ENCODE results near the gene ASCC3. TPM values are rescaled to one million over a fixed set of nuclear protein-coding genes. Genes with fewer than 3 reads are reported as not detected.
A peak's percentile ranks its signal among the peaks of the same experiment; 100 is the strongest.

Gene ASCC3
- total RNA-seq, 1 donor from 2014 or later, result 42.0 TPM

DNA sequence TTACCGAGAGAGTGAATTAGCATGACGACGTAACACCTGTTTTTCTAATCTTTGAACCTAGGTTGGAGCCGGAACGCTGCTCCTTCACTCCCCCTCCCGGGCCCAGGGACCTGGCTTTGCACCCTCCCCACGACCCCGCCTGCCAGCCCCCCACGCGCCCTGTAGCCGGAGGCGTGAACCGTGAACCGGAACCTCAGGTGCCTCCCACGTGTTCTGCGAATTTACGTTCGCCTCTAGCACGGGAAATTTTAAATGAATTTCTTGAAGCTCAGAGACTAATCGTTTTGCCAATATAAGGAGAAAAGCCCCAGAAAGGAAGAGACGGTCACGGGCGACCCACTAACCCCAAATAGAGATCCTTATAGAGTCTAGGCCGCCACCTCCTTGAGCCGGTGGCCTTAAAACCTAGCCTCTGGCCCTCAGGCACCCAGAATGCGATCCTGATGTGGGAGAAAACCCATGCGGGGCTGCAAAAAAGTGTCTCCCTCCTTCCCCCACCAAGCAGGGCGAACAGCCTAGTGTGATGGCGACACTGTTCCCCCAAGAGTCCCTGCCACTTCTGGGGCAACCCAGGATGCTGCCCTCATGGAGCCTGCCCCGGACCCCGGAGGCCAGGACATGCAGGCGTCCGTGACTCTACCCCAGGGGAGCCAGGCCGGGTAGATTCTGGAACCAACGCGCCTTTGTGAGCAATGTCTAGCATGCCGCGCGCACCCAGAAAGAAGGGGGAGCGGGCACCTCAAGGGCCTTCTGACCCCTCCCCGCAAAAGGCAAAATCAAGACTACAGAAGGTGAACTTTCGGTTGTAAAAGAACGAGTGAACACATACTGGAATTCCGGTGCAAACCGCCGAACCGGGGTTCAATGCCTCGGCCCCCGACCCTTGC lies 413.8 kb downstream of the ASCC3 start:
- Mint-ChIP-seq H3K4me3 (ENCODE audit: unreplicated experiment) (no peak overlapping the region), H3K36me3 (ENCODE audit: unreplicated experiment) (peaks cover 2% of the 10 kb centered on the region), H3K9me3 (ENCODE audit: unreplicated experiment) (no peaks in the 10 kb centered on the region), H3K4me1 (ENCODE audit: unreplicated experiment) (peaks cover 35% of the 10 kb centered on the region), H3K27me3 (ENCODE audit: unreplicated experiment) (peaks cover 91% of the 10 kb centered on the region), H3K27ac (ENCODE audit: unreplicated experiment) (no peak overlapping the region)
- peak; percentile 71 for DNase-seq (ENCODE audit: extremely low spot score, unreplicated experiment)
- TF ChIP-seq, protein P1, sequence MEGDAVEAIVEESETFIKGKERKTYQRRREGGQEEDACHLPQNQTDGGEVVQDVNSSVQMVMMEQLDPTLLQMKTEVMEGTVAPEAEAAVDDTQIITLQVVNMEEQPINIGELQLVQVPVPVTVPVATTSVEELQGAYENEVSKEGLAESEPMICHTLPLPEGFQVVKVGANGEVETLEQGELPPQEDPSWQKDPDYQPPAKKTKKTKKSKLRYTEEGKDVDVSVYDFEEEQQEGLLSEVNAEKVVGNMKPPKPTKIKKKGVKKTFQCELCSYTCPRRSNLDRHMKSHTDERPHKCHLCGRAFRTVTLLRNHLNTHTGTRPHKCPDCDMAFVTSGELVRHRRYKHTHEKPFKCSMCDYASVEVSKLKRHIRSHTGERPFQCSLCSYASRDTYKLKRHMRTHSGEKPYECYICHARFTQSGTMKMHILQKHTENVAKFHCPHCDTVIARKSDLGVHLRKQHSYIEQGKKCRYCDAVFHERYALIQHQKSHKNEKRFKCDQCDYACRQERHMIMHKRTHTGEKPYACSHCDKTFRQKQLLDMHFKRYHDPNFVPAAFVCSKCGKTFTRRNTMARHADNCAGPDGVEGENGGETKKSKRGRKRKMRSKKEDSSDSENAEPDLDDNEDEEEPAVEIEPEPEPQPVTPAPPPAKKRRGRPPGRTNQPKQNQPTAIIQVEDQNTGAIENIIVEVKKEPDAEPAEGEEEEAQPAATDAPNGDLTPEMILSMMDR (IDR thresholded peaks at IDR 0.05), result no peak

DNA sequence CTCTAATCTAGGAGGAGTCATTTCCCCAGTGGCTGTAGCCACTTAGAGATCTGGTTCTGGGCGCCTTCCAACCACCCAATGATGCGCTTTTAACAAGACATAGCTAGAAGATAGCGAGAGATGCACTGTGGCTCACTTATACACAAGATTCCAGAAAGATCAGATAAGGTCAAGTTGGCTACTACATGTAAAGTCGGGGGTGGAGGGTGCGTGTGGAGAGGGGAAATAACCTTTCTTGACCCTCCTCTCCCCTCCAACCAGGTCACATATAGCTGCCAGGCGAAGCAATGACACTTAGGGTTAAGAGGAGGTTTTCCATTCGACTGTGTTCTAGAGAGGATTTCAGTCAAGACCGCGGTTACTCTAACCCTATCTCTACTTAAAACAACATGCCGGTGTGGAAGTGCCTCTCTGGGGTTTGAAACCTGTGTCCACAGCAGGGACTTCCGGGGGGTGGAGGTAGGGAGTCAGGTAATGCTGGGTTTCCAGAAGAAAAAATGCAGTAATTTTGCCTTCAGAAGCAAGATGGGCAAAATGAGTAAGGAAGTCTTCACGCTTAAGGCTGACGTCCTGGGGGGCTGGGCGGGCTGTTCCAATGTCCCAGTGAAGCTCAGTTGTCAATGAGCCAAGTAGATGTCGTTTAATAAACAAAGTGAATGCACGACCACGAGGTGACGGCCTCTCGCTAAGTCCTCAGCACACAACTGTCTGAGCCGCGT lies 414.6 kb downstream of the ASCC3 start:
- DNase-seq (ENCODE audit: extremely low spot score, unreplicated experiment), result peak; percentile 44
- Mint-ChIP-seq H3K4me1 (ENCODE audit: unreplicated experiment) (peaks cover 35% of the 10 kb centered on the region), H3K36me3 (ENCODE audit: unreplicated experiment) (peaks cover 2% of the 10 kb centered on the region), H3K27me3 (ENCODE audit: unreplicated experiment) (peaks cover 91% of the 10 kb centered on the region), H3K4me3 (ENCODE audit: unreplicated experiment) (no peak overlapping the region), H3K27ac (ENCODE audit: unreplicated experiment) (no peak overlapping the region), H3K9me3 (ENCODE audit: unreplicated experiment) (no peaks in the 10 kb centered on the region)
- TF ChIP-seq, protein P1 (IDR thresholded peaks at IDR 0.05), result no peak

DNA sequence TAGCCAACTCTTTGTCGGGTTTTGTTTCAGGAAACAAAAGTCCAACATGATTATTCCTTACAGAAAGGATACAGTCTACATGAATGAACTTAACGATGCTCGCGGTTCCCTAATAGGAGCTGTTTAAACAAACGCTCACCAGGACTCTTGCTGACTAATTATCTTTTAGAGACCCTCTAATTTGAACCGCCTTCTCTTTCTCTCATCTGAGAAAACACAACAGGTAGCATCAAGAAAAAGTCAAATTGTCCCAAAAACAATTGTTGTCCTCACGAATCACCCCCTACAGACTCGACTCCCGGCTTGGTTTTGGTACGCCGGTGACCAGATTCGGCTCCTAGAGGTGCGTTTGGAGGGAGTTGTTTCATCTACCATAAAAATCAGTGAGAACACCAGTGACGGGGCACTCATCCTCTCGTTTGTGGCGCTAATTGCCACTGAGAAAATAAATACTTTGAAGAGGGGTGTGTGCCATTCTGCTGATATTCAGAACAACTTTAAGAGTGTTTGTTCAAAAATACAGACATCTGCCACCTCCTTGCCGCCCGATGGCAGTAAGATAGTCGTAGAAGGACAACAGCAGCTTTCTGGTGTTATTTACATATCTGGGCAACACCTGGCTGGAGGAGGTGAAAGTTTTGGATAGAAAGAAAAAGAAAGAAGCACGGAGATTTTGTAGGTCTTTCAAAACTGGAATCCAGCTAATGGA lies 415.3 kb downstream of the ASCC3 start:
- TF ChIP-seq, protein P1 (IDR thresholded peaks at IDR 0.05), result no peak
- Mint-ChIP-seq H3K4me1 (ENCODE audit: unreplicated experiment) (peaks cover 38% of the 10 kb centered on the region), H3K27me3 (ENCODE audit: unreplicated experiment) (peaks cover 89% of the 10 kb centered on the region), H3K9me3 (ENCODE audit: unreplicated experiment) (no peaks in the 10 kb centered on the region), H3K4me3 (ENCODE audit: unreplicated experiment) (peak overlapping the region; percentile 75), H3K27ac (ENCODE audit: unreplicated experiment) (peak overlapping the region; percentile 55), H3K36me3 (ENCODE audit: unreplicated experiment) (peaks cover 2% of the 10 kb centered on the region)
- peak; percentile 40 for DNase-seq (ENCODE audit: extremely low spot score, unreplicated experiment)

DNA sequence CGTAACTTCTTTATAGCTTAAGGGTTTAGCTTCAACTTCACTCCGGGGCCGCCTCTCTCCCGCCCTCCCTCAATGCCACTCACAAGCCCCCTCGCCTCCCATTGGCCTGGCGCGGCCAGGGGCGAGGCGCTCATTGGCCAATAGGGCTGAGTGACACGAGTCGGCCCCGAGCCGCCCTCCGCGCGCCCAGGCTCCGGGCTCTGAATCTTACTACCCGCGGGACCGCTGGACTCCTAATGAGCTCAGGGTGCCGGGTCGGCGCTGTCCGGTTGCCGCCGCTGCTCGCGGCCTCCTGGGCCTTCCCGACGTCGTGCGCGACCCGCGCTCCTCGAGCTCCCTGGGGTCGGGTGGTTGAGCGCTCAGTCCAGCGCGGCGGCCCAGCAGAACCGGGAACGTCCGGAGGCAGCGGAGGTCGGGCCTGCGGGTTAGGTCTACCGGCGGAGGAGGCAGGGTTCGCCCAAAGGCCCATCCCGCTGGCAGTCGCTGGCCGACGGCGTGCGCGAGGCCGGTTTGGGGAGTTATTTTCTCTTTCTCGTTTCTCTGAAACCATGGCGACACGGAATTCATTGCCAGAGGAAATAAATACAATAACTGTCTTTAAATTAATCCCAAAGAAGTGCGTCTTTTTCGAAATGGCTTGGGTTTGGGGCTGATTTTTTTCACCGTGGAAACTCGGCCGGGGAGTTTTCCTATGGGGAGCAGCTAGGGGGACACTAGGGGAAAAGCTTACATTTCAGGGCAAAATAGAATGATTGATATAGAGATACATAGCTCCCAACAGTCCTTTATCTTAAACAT lies 416.0 kb downstream of the ASCC3 start, which contains the start of gene SIM1:
Gene SIM1 (minus strand): TSS at position 19 of the 798 bp plus-strand sequence. CDS start 1,453 bp downstream, outside the sequence.
- Mint-ChIP-seq H3K27me3 (ENCODE audit: unreplicated experiment) (peaks cover 90% of the 10 kb centered on the region), H3K9me3 (ENCODE audit: unreplicated experiment) (no peaks in the 10 kb centered on the region), H3K4me1 (ENCODE audit: unreplicated experiment) (peaks cover 38% of the 10 kb centered on the region), H3K4me3 (ENCODE audit: unreplicated experiment) (peak within 1 kb of the TSS; percentile 75), H3K27ac (ENCODE audit: unreplicated experiment) (peak within 1 kb of the TSS; percentile 55), H3K36me3 (ENCODE audit: unreplicated experiment) (peaks cover 5% of the 10 kb centered on the region)
- peak; percentile 93 for DNase-seq (ENCODE audit: extremely low spot score, unreplicated experiment)
- TF ChIP-seq, protein P1 (IDR thresholded peaks at IDR 0.05), result no peak
